Naive thymus-derived CD4-positive, alpha-beta T cell (primary cell): ENCODE measurements around the gene KDM2A. TPM values are rescaled to one million over a fixed set of nuclear protein-coding genes. Genes with fewer than 3 reads are reported as not detected.
A peak's percentile ranks its signal among the peaks of the same experiment; 100 is the strongest.

Source experiments
- ATAC-seq: fragments of 150-1000 bp; cut with Tn5 transposase; 2 replicates; pipeline ENCODE4 v1.10.0; 2021; ENCODE audit warnings: mild to moderate bottlenecking, moderate library complexity
- CTCF ChIA-PET: fragments of 350-600 bp; sonication (Branson Sonifier 250); formaldehyde crosslinking; loops from one replicate; lab custom pipeline; 2021; ENCODE audit warnings: antibody characterized with exemption; lab: Charles Lee
- POLR2A ChIA-PET: fragments of 350-600 bp; sonication (Branson Sonifier 250); formaldehyde crosslinking; loops from one replicate; lab custom pipeline; 2021; ENCODE audit warnings: antibody characterized with exemption, inconsistent platforms; lab: Charles Lee
- DNase-seq, 9 donors: peaks; one replicate each; pipeline versions ENCODE4 v3.0.0 to v3.0.0-alpha.2; 2020 to 2022; ENCODE audit warnings: mixed read lengths in 1 of 9
- H3K27ac ChIP-seq: one replicate; pipeline ENCODE4 v1.7.0; 2013; ENCODE audit warnings: mild to moderate bottlenecking, low read depth, low read length, moderate library complexity
- H3K27me3 ChIP-seq, 2 donors: one replicate each; pipeline ENCODE4 v1.7.0; 2013; ENCODE audit warnings: low read length in 2 of 2, mild to moderate bottlenecking in 2 of 2, moderate library complexity in 2 of 2; ENCODE audit not compliant: control insufficient read depth in 2 of 2, insufficient read depth in 2 of 2
- H3K36me3 ChIP-seq, 3 experiments: 1 replicate in 2 of 3; 2 replicates in 1 of 3; pipeline ENCODE4 v1.7.0; 2013; ENCODE audit warnings: low read length in 3 of 3, mild to moderate bottlenecking in 3 of 3, moderate library complexity in 1 of 3; ENCODE audit not compliant: insufficient read depth in 3 of 3, control insufficient read depth in 2 of 3
- H3K4me1 ChIP-seq, 2 donors: one replicate each; pipeline ENCODE4 v1.7.0; 2013; ENCODE audit warnings: low read length in 2 of 2, mild to moderate bottlenecking in 2 of 2, moderate library complexity in 1 of 2; ENCODE audit not compliant: control insufficient read depth in 2 of 2, insufficient read depth in 2 of 2
- H3K4me3 ChIP-seq: 2 replicates; pipeline ENCODE4 v1.7.0; 2013; ENCODE audit warnings: mild to moderate bottlenecking, low read length
- H3K9me3 ChIP-seq, 3 experiments: 1 replicate in 2 of 3; 2 replicates in 1 of 3; pipeline ENCODE4 v1.7.0; 2013; ENCODE audit warnings: low read length in 3 of 3; ENCODE audit not compliant: control insufficient read depth in 2 of 3
- H3K27ac Mint-ChIP-seq, 9 donors: one replicate each; pipeline ENCODE4 v1.8.0; 2020 to 2022; ENCODE audit warnings: mixed read lengths in 9 of 9, mild to moderate bottlenecking in 8 of 9, moderate library complexity in 5 of 9, inconsistent platforms in 2 of 9
- H3K27me3 Mint-ChIP-seq, 5 donors: one replicate each; pipeline ENCODE4 v1.8.0; 2021 to 2022; ENCODE audit warnings: mixed read lengths in 5 of 5, mild to moderate bottlenecking in 1 of 5
- H3K36me3 Mint-ChIP-seq, 5 donors: one replicate each; pipeline ENCODE4 v1.8.0; 2020 to 2022; ENCODE audit warnings: mixed read lengths in 5 of 5, mild to moderate bottlenecking in 3 of 5, inconsistent platforms in 1 of 5
- H3K4me1 Mint-ChIP-seq, 7 donors: one replicate each; pipeline ENCODE4 v1.8.0; 2020 to 2022; ENCODE audit warnings: mixed read lengths in 7 of 7, mild to moderate bottlenecking in 3 of 7, inconsistent platforms in 1 of 7
- H3K4me3 Mint-ChIP-seq, 10 donors: one replicate each; pipeline ENCODE4 v1.8.0; 2020 to 2022; ENCODE audit warnings: mild to moderate bottlenecking in 10 of 10, mixed read lengths in 10 of 10, moderate library complexity in 6 of 10, inconsistent platforms in 2 of 10
- H3K9me3 Mint-ChIP-seq, 11 donors: one replicate each; pipeline ENCODE4 v1.8.0; 2020 to 2022; ENCODE audit warnings: mixed read lengths in 11 of 11, mild to moderate bottlenecking in 4 of 11, inconsistent platforms in 1 of 11, moderate library complexity in 1 of 11
- intact Hi-C, 2 donors: fragments of 100-400 bp; cut with micrococcal nuclease; formaldehyde crosslinking; loops; one replicate each; pipeline ENCODE4 v1.15.1; 2023
- polyA plus RNA-seq, 2 donors: library from polyadenylated mRNA; unstranded; fragments of 300-500 nt; fragmentation: Illumina TruSeq; gene quantifications; one replicate each; pipeline ENCODE4 v1.2.3, GENCODE V29; 2021
- total RNA-seq, 6 experiments: library from RNA in 5 of 6; stranded (reverse) in 5 of 6; gene quantifications; 1 replicate in 5 of 6; 2 replicates in 1 of 6; pipeline ENCODE4 v1.2.3 and lab custom pipeline; 2021 to 2026

Gene KDM2A
- total and polyA plus RNA-seq, 7 experiments from 2014 or later = 8.7 to 298 (median 223) TPM

- H3K4me3 Mint-ChIP-seq = peak overlapping the region; percentile 62 to 99 (median 88)
- H3K9me3 ChIP-seq = no peaks in the 10 kb centered on the region
- H3K36me3 Mint-ChIP-seq = peaks cover 3 to 38% (median 8%) of the 10 kb centered on the region in 5 donors
- DNase-seq = peak in 6 of 9 donors; percentile 31 to 64 (median 39)
- H3K36me3 ChIP-seq = peaks cover 20 to 48% (median 30%) of the 10 kb centered on the region in 3 experiments
- ATAC-seq = peak; percentile 29
- no peaks in the 10 kb centered on the region for H3K27me3 ChIP-seq
- H3K27ac ChIP-seq = peak overlapping the region; percentile 93
- peaks cover 53 to 88% (median 70%) of the 10 kb centered on the region in 7 donors for H3K4me1 Mint-ChIP-seq
- no peaks in the 10 kb centered on the region for H3K27me3 Mint-ChIP-seq
- peak overlapping the region; percentile 87 to 100 (median 97) for H3K27ac Mint-ChIP-seq
- ChIA-PET CTCF (interaction anchor here (0.7 to 3.6 kb wide), 11 partner anchors 9 to 170 kb away, joined by 3 to 19 read pairs (median 5); partner anchors contain the start of gene GRK2), POLR2A (interaction anchor here (1.0 to 21.3 kb wide), 13 partner anchors 3 to 1778 kb away, joined by 3 to 729 read pairs (median 7); partner anchors contain the start of genes ANKRD13D, GRK2, MALAT1 and PPP1CA)
- peaks cover 85 to 93% of the 10 kb centered on the region in 2 donors for H3K4me1 ChIP-seq
- peak overlapping the region; percentile 90 for H3K4me3 ChIP-seq
- intact Hi-C loops = loop anchor here (1.0 to 2.0 kb wide), 4 partner anchors 9 to 40 kb away; no protein-coding TSS in a partner anchor
- no peaks in the 10 kb centered on the region for H3K9me3 Mint-ChIP-seq
These were observed 157.7 kb downstream of the KDM2A start for GRCh38 chr11:67276781-67277230.

GRCh38 chr11:67277231-67277961 is 158.3 kb downstream of the KDM2A start:
- Histone ChIP-seq H3K4me3 (peak overlapping the region; percentile 90), H3K27me3 (no peaks in the 10 kb centered on the region), H3K4me1 (peaks cover 79 to 87% of the 10 kb centered on the region in 2 donors), H3K9me3 (no peaks in the 10 kb centered on the region), H3K27ac (peak overlapping the region; percentile 93), H3K36me3 (peaks cover 26 to 54% (median 36%) of the 10 kb centered on the region in 3 experiments)
- Mint-ChIP-seq H3K27me3 (no peaks in the 10 kb centered on the region), H3K27ac (peak overlapping the region; percentile 87 to 100 (median 97)), H3K4me1 (peaks cover 47 to 83% (median 66%) of the 10 kb centered on the region in 7 donors), H3K4me3 (peak overlapping the region; percentile 62 to 99 (median 88)), H3K36me3 (peaks cover 3 to 36% (median 8%) of the 10 kb centered on the region in 5 donors), H3K9me3 (no peaks in the 10 kb centered on the region)
- ChIA-PET POLR2A (interaction anchor here (0.5 to 21.3 kb wide), 17 partner anchors 4 to 1779 kb away, joined by 3 to 729 read pairs (median 5); partner anchors contain the start of genes ANKRD13D, GRK2, MALAT1 and PPP1CA), CTCF (interaction anchor here (0.6 to 3.6 kb wide), 12 partner anchors 8 to 170 kb away, joined by 3 to 19 read pairs (median 4); partner anchors contain the start of gene GRK2)
- DNase-seq = peak; percentile 79 to 94 (median 93)
- ATAC-seq = peak; percentile 97
- intact Hi-C loops = loop anchor here (1.0 to 2.0 kb wide), 4 partner anchors 9 to 40 kb away; no protein-coding TSS in a partner anchor

GRCh38 chr11:67278135-67278938 is 159.3 kb downstream of the KDM2A start:
- Histone ChIP-seq H3K9me3 (no peaks in the 10 kb centered on the region), H3K27me3 (no peaks in the 10 kb centered on the region), H3K36me3 (peaks cover 36 to 54% (median 46%) of the 10 kb centered on the region in 3 experiments), H3K4me1 (peaks cover 70 to 77% of the 10 kb centered on the region in 2 donors), H3K27ac (peak overlapping the region; percentile 93), H3K4me3 (peak overlapping the region; percentile 90)
- Mint-ChIP-seq H3K4me1 (peaks cover 41 to 83% (median 59%) of the 10 kb centered on the region in 7 donors), H3K27ac (peak overlapping the region; percentile 87 to 100 (median 97)), H3K4me3 (peak overlapping the region; percentile 62 to 99 (median 88)), H3K9me3 (no peaks in the 10 kb centered on the region), H3K36me3 (peaks cover 3 to 34% (median 8%) of the 10 kb centered on the region in 5 donors), H3K27me3 (no peaks in the 10 kb centered on the region)
- POLR2A ChIA-PET = interaction anchor here (0.5 to 21.3 kb wide), 18 partner anchors 5 to 1638 kb away, joined by 3 to 729 read pairs (median 5); partner anchors contain the start of genes ANKRD13D, GRK2, PPP1CA and SSH3
- CTCF ChIA-PET = interaction anchor here (1.0 to 3.6 kb wide), 7 partner anchors 9 to 39 kb away, joined by 3 to 19 read pairs (median 7); partner anchors contain the start of gene GRK2
- no peak for ATAC-seq
- no peak for DNase-seq
- intact Hi-C loops = no loop called here

GRCh38 chr11:67278939-67279588 is 160.0 kb downstream of the KDM2A start:
- Histone ChIP-seq H3K4me3 (no peak overlapping the region), H3K27me3 (no peaks in the 10 kb centered on the region), H3K27ac (peak overlapping the region; percentile 93), H3K9me3 (no peaks in the 10 kb centered on the region), H3K36me3 (peaks cover 43 to 61% (median 52%) of the 10 kb centered on the region in 3 experiments), H3K4me1 (peaks cover 62 to 72% of the 10 kb centered on the region in 2 donors)
- ChIA-PET CTCF (interaction anchor here (1.0 to 1.8 kb wide), 3 partner anchors 8 to 14 kb away, joined by 3 to 7 read pairs (median 3); no protein-coding TSS in a partner anchor), POLR2A (interaction anchor here (0.5 to 21.3 kb wide), 4 partner anchors 5 to 172 kb away, joined by 3 to 729 read pairs (median 366); partner anchors contain the start of genes ANKRD13D and GRK2)
- Mint-ChIP-seq H3K27me3 (no peaks in the 10 kb centered on the region), H3K36me3 (peaks cover 3 to 37% (median 8%) of the 10 kb centered on the region in 5 donors), H3K4me3 (peak overlapping the region; percentile 27 to 99 (median 82)), H3K27ac (peak overlapping the region; percentile 83 to 100 (median 97)), H3K9me3 (no peaks in the 10 kb centered on the region), H3K4me1 (peaks cover 41 to 78% (median 59%) of the 10 kb centered on the region in 7 donors)
- intact Hi-C loops = no loop called here
- DNase-seq = no peak
- no peak for ATAC-seq

- peaks cover 47 to 66% (median 55%) of the 10 kb centered on the region in 3 experiments for H3K36me3 ChIP-seq
- H3K27me3 Mint-ChIP-seq = no peaks in the 10 kb centered on the region
- H3K27me3 ChIP-seq = no peaks in the 10 kb centered on the region
- H3K27ac ChIP-seq = peak overlapping the region; percentile 93
- H3K36me3 Mint-ChIP-seq = peaks cover 3 to 32% (median 8%) of the 10 kb centered on the region in 5 donors
- H3K27ac Mint-ChIP-seq = peak overlapping the region; percentile 87 to 100 (median 97)
- peaks cover 36 to 74% (median 53%) of the 10 kb centered on the region in 7 donors for H3K4me1 Mint-ChIP-seq
- H3K4me1 ChIP-seq = peaks cover 55 to 65% of the 10 kb centered on the region in 2 donors
- DNase-seq (no peak), ATAC-seq (no peak)
- H3K9me3 Mint-ChIP-seq = no peaks in the 10 kb centered on the region
- peak overlapping the region in 6 of 10 donors; percentile 30 to 99 (median 91) for H3K4me3 Mint-ChIP-seq
- H3K4me3 ChIP-seq = no peak overlapping the region
- ChIA-PET POLR2A (interaction anchor here (0.7 to 21.3 kb wide), 5 partner anchors 6 to 125 kb away, joined by 3 to 729 read pairs (median 5); partner anchors contain the start of genes ANKRD13D and GRK2), CTCF (interaction anchor here (1.5 to 1.8 kb wide), 2 partner anchors 8 kb away, joined by 3 to 7 read pairs; no protein-coding TSS in a partner anchor)
- H3K9me3 ChIP-seq = no peaks in the 10 kb centered on the region
- intact Hi-C loops = no loop called here
These were observed 160.7 kb downstream of the KDM2A start for GRCh38 chr11:67279589-67280340.
